B cell (primary cell): ENCODE measurements around the gene MFAP2. TPM values are rescaled to one million over a fixed set of nuclear protein-coding genes. Genes with fewer than 3 reads are reported as not detected.

Source experiments
- ATAC-seq: fragments of 200-7000 bp; cut with Tn5 transposase; one replicate; pipeline ENCODE4 v1.10.0; 2021; ENCODE audit warnings: low read depth, mild to moderate bottlenecking, moderate number of reproducible peaks, moderate library complexity
- CTCF ChIA-PET: fragments of 350-600 bp; sonication (Branson Sonifier 250); formaldehyde crosslinking; loops from one replicate; lab custom pipeline; 2021; ENCODE audit warnings: antibody characterized with exemption, inconsistent platforms; lab: Charles Lee
- POLR2A ChIA-PET: fragments of 350-600 bp; sonication (Branson Sonifier 250); formaldehyde crosslinking; loops from one replicate; lab custom pipeline; 2021; ENCODE audit warnings: antibody characterized with exemption; lab: Charles Lee
- DNase-seq: peaks from one replicate; pipeline ENCODE4 v3.0.0; 2013
- H2AFZ ChIP-seq: 2 replicates; pipeline ENCODE4 v1.6.1; 2012; ENCODE audit warnings: mild to moderate bottlenecking, low read depth, low read length; ENCODE audit not compliant: insufficient read depth, poor library complexity, severe bottlenecking
- H3K27ac ChIP-seq, 2 donors: 1 replicate in 1 of 2; 2 replicates in 1 of 2; pipeline ENCODE4 v1.5.1; 2012 to 2013; ENCODE audit warnings: low read length in 2 of 2, mild to moderate bottlenecking in 2 of 2, moderate library complexity in 1 of 2
- H3K27me3 ChIP-seq, 4 experiments: fragments of 200-600 bp in 1 of 4; sonication (generic) in 1 of 4; replicated peaks in 1 of 4; 1 replicate in 2 of 4; 2 replicates in 2 of 4; pipeline versions ENCODE4 v1.6.1 to v1.7.0; 2013 to 2016; ENCODE audit warnings: low read length in 3 of 4, mild to moderate bottlenecking in 2 of 4, mixed read lengths in 1 of 4, moderate library complexity in 1 of 4; ENCODE audit not compliant: insufficient read depth in 4 of 4, control insufficient read depth in 3 of 4; ENCODE audit errors: control extremely low read depth in 1 of 4
- H3K36me3 ChIP-seq, 2 experiments: replicated peaks in 1 of 2; 1 replicate in 1 of 2; 2 replicates in 1 of 2; pipeline versions ENCODE4 v1.6.1 to v1.7.1; 2013; ENCODE audit warnings: low read length in 1 of 2; ENCODE audit not compliant: insufficient read depth in 2 of 2, control insufficient read depth in 1 of 2; ENCODE audit errors: control extremely low read depth in 1 of 2, extremely low read depth in 1 of 2
- H3K4me1 ChIP-seq, 2 donors: fragments of 200-600 bp in 1 of 2; sonication (generic) in 1 of 2; 1 replicate in 1 of 2; 2 replicates in 1 of 2; pipeline versions ENCODE4 v1.5.1 to v1.6.1; 2013 to 2017; ENCODE audit warnings: low read length in 2 of 2; ENCODE audit not compliant: control insufficient read depth in 2 of 2, insufficient read depth in 2 of 2
- H3K4me2 ChIP-seq: replicated peaks from 2 replicates; pipeline ENCODE3; 2012; ENCODE audit warnings: mild to moderate bottlenecking, low read depth, low read length; ENCODE audit not compliant: poor library complexity, severe bottlenecking
- H3K4me3 ChIP-seq, 5 experiments: fragments of 200-600 bp in 1 of 5; sonication (generic) in 1 of 5; 1 replicate in 3 of 5; 2 replicates in 2 of 5; pipeline versions ENCODE4 v1.5.1 to v1.7.0; 2011 to 2016; ENCODE audit warnings: low read length in 4 of 5, mild to moderate bottlenecking in 4 of 5, low read depth in 2 of 5, control low read depth in 1 of 5, moderate library complexity in 1 of 5; ENCODE audit not compliant: insufficient read depth in 1 of 5; ENCODE audit errors: control extremely low read depth in 1 of 5, extremely low read depth in 1 of 5
- H3K79me2 ChIP-seq: fragments of 200-600 bp; sonication (generic); one replicate; pipeline ENCODE4 v1.6.0; 2016; ENCODE audit warnings: low read length; ENCODE audit not compliant: control insufficient read depth, insufficient read depth
- H3K9ac ChIP-seq: fragments of 200-600 bp; sonication (generic); 2 replicates; pipeline ENCODE4 v1.6.1; 2017; ENCODE audit warnings: mild to moderate bottlenecking, low read length, moderate library complexity
- H3K9me3 ChIP-seq, 3 donors: one replicate each; pipeline versions ENCODE4 v1.6.1 to v1.7.1; 2013; ENCODE audit warnings: low read length in 2 of 3; ENCODE audit not compliant: control insufficient read depth in 2 of 3, insufficient read depth in 1 of 3; ENCODE audit errors: control extremely low read depth in 1 of 3
- H4K20me1 ChIP-seq: 2 replicates; pipeline ENCODE4 v1.6.0; 2012; ENCODE audit warnings: mild to moderate bottlenecking, low read length; ENCODE audit not compliant: insufficient read depth, control insufficient read depth, poor library complexity, severe bottlenecking
- H3K27ac Mint-ChIP-seq: one replicate; pipeline ENCODE4 v1.8.0; 2021; ENCODE audit warnings: mixed read lengths
- H3K27me3 Mint-ChIP-seq: one replicate; pipeline ENCODE4 v1.8.0; 2021; ENCODE audit warnings: mixed read lengths
- H3K4me1 Mint-ChIP-seq: one replicate; pipeline ENCODE4 v1.8.0; 2021; ENCODE audit warnings: mixed read lengths
- H3K4me3 Mint-ChIP-seq: one replicate; pipeline ENCODE4 v1.8.0; 2021; ENCODE audit warnings: mixed read lengths
- H3K9me3 Mint-ChIP-seq: one replicate; pipeline ENCODE4 v1.8.0; 2022; ENCODE audit warnings: mixed read lengths; ENCODE audit not compliant: insufficient read depth
- EZH2 ChIP-seq: IDR thresholded peaks from 2 replicates; pipeline ENCODE4 v1.6.1; 2012; ENCODE audit warnings: borderline replicate concordance, low read depth, mild to moderate bottlenecking, moderate library complexity, low read length; ENCODE audit not compliant: insufficient read depth, poor library complexity, severe bottlenecking
- WGBS: methylation state at CpG from one replicate; pipeline ENCODE4 v1.1.5; 2013; ENCODE audit warnings: missing lambda C conversion rate; ENCODE audit not compliant: insufficient coverage; 5-methylcytosine and 5-hydroxymethylcytosine counted together
- intact Hi-C: fragments of 100-400 bp; cut with micrococcal nuclease; formaldehyde crosslinking; loops from one replicate; pipeline ENCODE4 v1.10.0; 2022
- polyA plus RNA-seq: library from polyadenylated mRNA; depleted of rRNA; stranded (reverse); fragments of >200 nt; gene quantifications from 2 replicates; pipeline ENCODE4 v1.2.3, GENCODE V29; 2012
- total RNA-seq, 2 donors: library from RNA; stranded (reverse); fragments of 120-200 nt in 1 of 2; gene quantifications; 1 replicate in 1 of 2; 2 replicates in 1 of 2; pipeline versions ENCODE4 v1.2.3 to v1.2.4, GENCODE V29; 2013 to 2022
- TF ChIP-seq, protein P1 (sequence below): fragments of 200-600 bp; IDR thresholded peaks from one replicate; pipeline ENCODE4 v1.8.0; 2022; ENCODE audit warnings: antibody characterized with exemption, mild to moderate bottlenecking

The MFAP2 gene
- total and polyA plus RNA-seq, 2 donors (not counting 1 experiment from before 2014, with no cell fraction given), result not detected

DNA sequence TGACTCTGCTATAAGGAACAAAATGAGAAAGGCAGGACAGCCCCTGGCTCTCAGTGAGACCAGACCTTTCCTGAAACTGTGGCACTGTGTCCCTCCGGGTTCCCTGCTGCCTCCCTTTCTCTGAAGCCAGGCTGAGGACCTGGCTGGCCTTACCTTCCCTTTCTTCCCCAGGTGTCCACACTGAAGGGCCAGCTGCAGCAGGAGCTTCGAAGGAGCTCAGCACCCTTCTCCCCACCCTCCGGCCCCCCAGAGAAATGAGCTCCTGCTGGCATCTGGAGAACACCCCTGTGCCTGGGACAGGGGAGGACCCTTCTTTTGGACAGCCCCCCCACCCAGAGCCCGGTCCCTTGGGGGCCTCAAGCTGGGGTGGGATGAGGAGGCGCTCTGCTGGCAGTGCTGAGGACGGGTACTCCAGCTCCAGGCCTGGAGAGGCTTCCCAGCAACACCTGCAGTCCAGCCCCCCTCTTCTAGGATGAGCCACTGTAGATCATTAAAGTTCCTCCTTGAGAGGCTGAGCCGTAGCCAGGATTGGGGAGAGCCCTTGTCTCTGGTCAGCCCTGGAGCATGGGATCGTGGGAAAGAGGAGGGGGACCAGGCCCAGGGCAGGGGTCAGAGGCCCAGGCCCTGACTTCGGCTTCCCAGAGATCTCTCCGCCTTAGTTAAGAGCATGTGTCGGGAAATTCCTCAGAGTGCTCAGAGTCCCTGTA is 8.1 kb downstream of the MFAP2 start:
- no peak overlapping the region for H3K4me2 ChIP-seq
- Mint-ChIP-seq H3K27me3 (no peaks in the 10 kb centered on the region), H3K27ac (no peak overlapping the region), H3K9me3 (no peaks in the 10 kb centered on the region), H3K4me3 (no peak overlapping the region), H3K4me1 (no peaks in the 10 kb centered on the region)
- TF ChIP-seq, protein P1, sequence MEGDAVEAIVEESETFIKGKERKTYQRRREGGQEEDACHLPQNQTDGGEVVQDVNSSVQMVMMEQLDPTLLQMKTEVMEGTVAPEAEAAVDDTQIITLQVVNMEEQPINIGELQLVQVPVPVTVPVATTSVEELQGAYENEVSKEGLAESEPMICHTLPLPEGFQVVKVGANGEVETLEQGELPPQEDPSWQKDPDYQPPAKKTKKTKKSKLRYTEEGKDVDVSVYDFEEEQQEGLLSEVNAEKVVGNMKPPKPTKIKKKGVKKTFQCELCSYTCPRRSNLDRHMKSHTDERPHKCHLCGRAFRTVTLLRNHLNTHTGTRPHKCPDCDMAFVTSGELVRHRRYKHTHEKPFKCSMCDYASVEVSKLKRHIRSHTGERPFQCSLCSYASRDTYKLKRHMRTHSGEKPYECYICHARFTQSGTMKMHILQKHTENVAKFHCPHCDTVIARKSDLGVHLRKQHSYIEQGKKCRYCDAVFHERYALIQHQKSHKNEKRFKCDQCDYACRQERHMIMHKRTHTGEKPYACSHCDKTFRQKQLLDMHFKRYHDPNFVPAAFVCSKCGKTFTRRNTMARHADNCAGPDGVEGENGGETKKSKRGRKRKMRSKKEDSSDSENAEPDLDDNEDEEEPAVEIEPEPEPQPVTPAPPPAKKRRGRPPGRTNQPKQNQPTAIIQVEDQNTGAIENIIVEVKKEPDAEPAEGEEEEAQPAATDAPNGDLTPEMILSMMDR, result no peak
- TF ChIP-seq EZH2, result no peak
- ChIA-PET CTCF (no interaction called here), POLR2A (no interaction called here)
- H3K9me3 ChIP-seq, result no peaks in the 10 kb centered on the region
- H4K20me1 ChIP-seq, result no peaks in the 10 kb centered on the region
- no peak overlapping the region for H3K27ac ChIP-seq
- intact Hi-C loops, result no loop called here
- DNase-seq (no peak), ATAC-seq (no peak)
- WGBS, result 89% methylated on average over 3 of the region's 11 CpGs
- no peaks in the 10 kb centered on the region for H3K36me3 ChIP-seq
- no peak overlapping the region for H2AFZ ChIP-seq
- no peak overlapping the region for H3K4me3 ChIP-seq
- H3K27me3 ChIP-seq, result no peaks in the 10 kb centered on the region
- no peak overlapping the region for H3K9ac ChIP-seq
- no peaks in the 10 kb centered on the region for H3K4me1 ChIP-seq
- no peaks in the 10 kb centered on the region for H3K79me2 ChIP-seq

DNA sequence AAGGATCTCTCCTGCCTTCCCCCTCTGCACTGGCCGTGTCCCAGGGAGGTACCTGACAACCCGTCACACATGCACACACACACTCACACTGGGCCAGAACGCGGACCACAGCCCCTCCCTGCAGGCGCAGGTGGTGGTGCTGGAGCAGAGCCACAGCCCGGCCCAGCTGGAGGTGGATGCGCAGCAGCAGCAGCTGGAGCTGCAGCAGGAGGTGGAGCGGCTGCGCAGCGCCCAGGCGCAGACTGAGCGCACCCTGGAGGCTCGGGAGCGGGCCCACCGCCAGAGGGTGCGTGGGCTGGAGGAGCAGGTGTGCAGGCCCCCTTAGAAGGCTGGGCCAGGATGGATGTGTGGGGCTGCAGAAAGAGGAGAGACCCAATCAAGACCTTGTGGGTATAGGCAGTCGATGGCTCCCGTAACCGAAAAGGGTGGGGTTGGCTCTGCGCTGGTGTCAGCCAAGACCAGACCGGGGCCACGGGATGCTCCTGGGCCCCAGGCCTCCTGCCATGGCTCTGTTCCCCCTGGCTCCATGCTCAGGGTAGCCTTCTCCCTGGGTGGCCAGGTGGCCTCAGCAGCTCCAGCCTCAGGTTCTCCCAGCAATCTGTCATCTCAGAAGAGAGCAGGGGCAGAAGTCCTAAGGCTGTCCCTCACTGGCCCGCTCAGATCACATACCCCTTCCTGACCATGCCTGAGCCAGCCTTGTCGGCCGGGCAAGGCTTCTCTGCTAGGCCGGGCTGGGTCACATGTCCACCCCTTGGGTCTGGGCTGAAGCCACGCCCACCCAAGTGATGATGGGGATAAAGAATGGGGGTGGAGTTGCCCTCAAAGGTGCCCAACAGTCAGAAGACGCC is 8.9 kb downstream of the MFAP2 start:
- no peak for DNase-seq
- H3K9ac ChIP-seq, result no peak overlapping the region
- Mint-ChIP-seq H3K4me1 (no peaks in the 10 kb centered on the region), H3K27me3 (no peaks in the 10 kb centered on the region), H3K9me3 (no peaks in the 10 kb centered on the region), H3K4me3 (no peak overlapping the region), H3K27ac (no peak overlapping the region)
- WGBS, result 95% methylated on average over 28 of the region's 28 CpGs
- H3K4me2 ChIP-seq, result no peak overlapping the region
- H3K9me3 ChIP-seq, result no peaks in the 10 kb centered on the region
- H3K27ac ChIP-seq, result no peak overlapping the region
- no peaks in the 10 kb centered on the region for H4K20me1 ChIP-seq
- no peak overlapping the region for H2AFZ ChIP-seq
- TF ChIP-seq EZH2, result no peak
- TF ChIP-seq, protein P1, result no peak
- ChIA-PET POLR2A (no interaction called here), CTCF (no interaction called here)
- H3K4me1 ChIP-seq, result no peaks in the 10 kb centered on the region
- H3K4me3 ChIP-seq, result no peak overlapping the region
- no peak for ATAC-seq
- intact Hi-C loops, result no loop called here
- no peaks in the 10 kb centered on the region for H3K36me3 ChIP-seq
- no peaks in the 10 kb centered on the region for H3K79me2 ChIP-seq
- H3K27me3 ChIP-seq, result no peaks in the 10 kb centered on the region
